Measurements from ENCODE around the gene MST1R. TPM values are rescaled to one million over a fixed set of nuclear protein-coding genes. Genes with fewer than 3 reads are reported as not detected.

Gene MST1R
- polyA plus RNA-seq, 1 donor from 2014 or later, result 4.2 TPM

GRCh38 chr3:49889296-49889695 lies 14.4 kb downstream of the MST1R start:
- Histone ChIP-seq H3K9me2 (ENCODE audit: insufficient read depth, low read length) (no peaks in the 10 kb centered on the region), H3K27me3 (ENCODE audit: insufficient read depth, low read depth, low read length) (no peaks in the 10 kb centered on the region), H2AFZ (ENCODE audit: low read depth, low read length) (no peak overlapping the region), H3K36me3 (ENCODE audit: insufficient read depth, low read length) (no peaks in the 10 kb centered on the region), H3K4me3 (ENCODE audit: low read length) (no peak overlapping the region), H3K9ac (ENCODE audit: low read length) (no peak overlapping the region), H3K79me2 (replicated peaks; ENCODE audit: insufficient read depth, low read length) (no peaks in the 10 kb centered on the region), H3K4me2 (ENCODE audit: low read length) (no peak overlapping the region), H4K20me1 (ENCODE audit: insufficient read depth) (no peaks in the 10 kb centered on the region), H3K9me3 (ENCODE audit: low read length) (no peaks in the 10 kb centered on the region), H3K27ac (ENCODE audit: low read length) (no peak overlapping the region), H3F3A (ENCODE audit: insufficient read depth, low read length, poor library complexity, severe bottlenecking) (no peaks in the 10 kb centered on the region)
- TF ChIP-seq TAF1 (IDR thresholded peaks at IDR 0.05; ENCODE audit: low read depth), result no peak

DNA sequence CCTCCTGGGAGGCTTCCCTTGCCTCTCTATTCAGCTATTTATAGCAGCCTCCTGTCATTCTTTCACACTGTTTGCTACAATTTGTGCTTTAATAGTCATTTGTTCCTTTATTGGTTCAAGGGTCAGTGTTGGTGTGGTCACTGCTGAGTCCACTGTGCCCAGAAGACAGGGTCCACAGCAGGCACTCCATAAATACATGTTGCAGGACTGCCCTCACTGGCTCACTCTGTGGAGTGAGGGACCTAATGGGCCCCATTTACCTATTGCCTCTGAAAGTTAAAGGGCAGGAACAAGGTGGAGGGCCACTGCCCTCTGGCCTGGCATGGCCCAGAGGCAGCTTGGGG lies 16.8 kb downstream of the MST1R start:
- no peak overlapping the region for H3K4me3 ChIP-seq (ENCODE audit: low read length)
- no peak overlapping the region for H3K27ac ChIP-seq (ENCODE audit: low read length)
- H3K79me2 ChIP-seq (replicated peaks; ENCODE audit: insufficient read depth, low read length), result no peaks in the 10 kb centered on the region
- H3F3A ChIP-seq (ENCODE audit: insufficient read depth, low read length, poor library complexity, severe bottlenecking), result no peaks in the 10 kb centered on the region
- no peaks in the 10 kb centered on the region for H4K20me1 ChIP-seq (ENCODE audit: insufficient read depth)
- H3K9ac ChIP-seq (ENCODE audit: low read length), result no peak overlapping the region
- H3K27me3 ChIP-seq (ENCODE audit: insufficient read depth, low read depth, low read length), result no peaks in the 10 kb centered on the region
- no peak overlapping the region for H3K4me2 ChIP-seq (ENCODE audit: low read length)
- H3K36me3 ChIP-seq (ENCODE audit: insufficient read depth, low read length), result no peaks in the 10 kb centered on the region
- H3K9me3 ChIP-seq (ENCODE audit: low read length), result no peaks in the 10 kb centered on the region
- TF ChIP-seq TAF1 (IDR thresholded peaks at IDR 0.05; ENCODE audit: low read depth), result no peak
- no peak overlapping the region for H2AFZ ChIP-seq (ENCODE audit: low read depth, low read length)
- no peaks in the 10 kb centered on the region for H3K9me2 ChIP-seq (ENCODE audit: insufficient read depth, low read length)

DNA sequence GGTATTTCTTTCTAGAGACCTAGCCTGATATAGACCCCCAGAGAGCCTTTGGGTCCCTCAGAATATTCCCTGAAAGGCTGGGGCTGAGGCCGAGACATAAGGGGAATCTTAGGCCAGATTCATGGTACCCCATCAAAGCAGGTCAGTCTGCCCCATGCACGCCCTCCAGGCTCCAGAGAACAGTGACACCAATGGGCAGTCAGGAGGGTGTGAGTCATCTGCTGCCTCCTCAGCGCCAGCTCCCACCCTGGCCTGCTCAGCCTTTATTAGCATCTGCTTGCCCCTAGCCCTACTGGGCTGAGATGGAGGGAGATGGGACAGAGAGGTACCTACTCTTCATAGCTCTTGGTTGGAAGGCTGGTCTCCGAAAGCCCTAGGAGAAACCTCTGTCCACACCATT lies 19.7 kb downstream of the MST1R start:
- H2AFZ ChIP-seq (ENCODE audit: low read depth, low read length), result no peak overlapping the region

More for the DNA sequence above, 19.7 kb downstream of the MST1R start:
- H3K79me2 ChIP-seq (replicated peaks; ENCODE audit: insufficient read depth, low read length), result no peaks in the 10 kb centered on the region
- TF ChIP-seq REST (IDR thresholded peaks at IDR 0.05; ENCODE audit: borderline replicate concordance) (no peak), TAF1 (IDR thresholded peaks at IDR 0.05; ENCODE audit: low read depth) (no peak), RAD21 (conservative IDR thresholded peaks at IDR 0.05) (no peak), POLR2AphosphoS5 (IDR thresholded peaks at IDR 0.05) (no peak), EZH2 (IDR thresholded peaks at IDR 0.05; ENCODE audit: borderline replicate concordance, insufficient read depth, low read length, poor library complexity, severe bottlenecking) (no peak), MXI1 (conservative IDR thresholded peaks at IDR 0.05; ENCODE audit: poor library complexity, severe bottlenecking) (no peak), SMC3 (conservative IDR thresholded peaks at IDR 0.05; ENCODE audit: poor library complexity) (no peak), EP300 (conservative IDR thresholded peaks at IDR 0.05; ENCODE audit: poor library complexity, severe bottlenecking) (no peak)
- TF ChIP-seq, protein P1, sequence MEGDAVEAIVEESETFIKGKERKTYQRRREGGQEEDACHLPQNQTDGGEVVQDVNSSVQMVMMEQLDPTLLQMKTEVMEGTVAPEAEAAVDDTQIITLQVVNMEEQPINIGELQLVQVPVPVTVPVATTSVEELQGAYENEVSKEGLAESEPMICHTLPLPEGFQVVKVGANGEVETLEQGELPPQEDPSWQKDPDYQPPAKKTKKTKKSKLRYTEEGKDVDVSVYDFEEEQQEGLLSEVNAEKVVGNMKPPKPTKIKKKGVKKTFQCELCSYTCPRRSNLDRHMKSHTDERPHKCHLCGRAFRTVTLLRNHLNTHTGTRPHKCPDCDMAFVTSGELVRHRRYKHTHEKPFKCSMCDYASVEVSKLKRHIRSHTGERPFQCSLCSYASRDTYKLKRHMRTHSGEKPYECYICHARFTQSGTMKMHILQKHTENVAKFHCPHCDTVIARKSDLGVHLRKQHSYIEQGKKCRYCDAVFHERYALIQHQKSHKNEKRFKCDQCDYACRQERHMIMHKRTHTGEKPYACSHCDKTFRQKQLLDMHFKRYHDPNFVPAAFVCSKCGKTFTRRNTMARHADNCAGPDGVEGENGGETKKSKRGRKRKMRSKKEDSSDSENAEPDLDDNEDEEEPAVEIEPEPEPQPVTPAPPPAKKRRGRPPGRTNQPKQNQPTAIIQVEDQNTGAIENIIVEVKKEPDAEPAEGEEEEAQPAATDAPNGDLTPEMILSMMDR (IDR thresholded peaks at IDR 0.05; ENCODE audit: poor library complexity, severe bottlenecking), result no peak
- no peak overlapping the region for H3K9ac ChIP-seq (ENCODE audit: low read length)
- H3K4me2 ChIP-seq (ENCODE audit: low read length), result no peak overlapping the region
- H3K27ac ChIP-seq (ENCODE audit: low read length), result no peak overlapping the region
- no peaks in the 10 kb centered on the region for H3K27me3 ChIP-seq (ENCODE audit: insufficient read depth, low read depth, low read length)
- H3K36me3 ChIP-seq (ENCODE audit: insufficient read depth, low read length), result no peaks in the 10 kb centered on the region
- H3F3A ChIP-seq (ENCODE audit: insufficient read depth, low read length, poor library complexity, severe bottlenecking), result no peaks in the 10 kb centered on the region
- H3K9me3 ChIP-seq (ENCODE audit: low read length), result no peaks in the 10 kb centered on the region
- no peaks in the 10 kb centered on the region for H4K20me1 ChIP-seq (ENCODE audit: insufficient read depth)
- H3K4me3 ChIP-seq (ENCODE audit: low read length), result no peak overlapping the region
- no peaks in the 10 kb centered on the region for H3K9me2 ChIP-seq (ENCODE audit: insufficient read depth, low read length)
